Measurements from ENCODE around the gene CALY.

DNA sequence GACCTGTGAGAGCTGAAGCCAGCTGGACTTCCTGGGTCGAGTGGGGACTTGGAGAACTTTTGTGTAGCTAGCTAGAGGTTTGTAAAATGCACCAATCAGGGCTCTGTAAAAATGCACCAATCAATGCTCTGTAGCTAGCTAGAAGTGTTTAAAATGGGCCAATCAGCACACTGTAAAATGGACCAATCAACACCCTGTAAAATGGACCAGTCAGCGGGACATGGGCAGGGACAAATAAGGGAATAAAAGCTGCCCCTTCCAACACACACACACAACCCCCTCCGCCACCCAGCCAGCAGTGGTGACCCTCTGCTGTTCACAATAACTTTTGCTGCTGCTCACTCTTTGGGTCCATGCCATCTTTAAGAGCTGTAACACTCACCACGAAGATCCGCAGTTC, 20.8 kb downstream of the CALY start:
- TF ChIP-seq, protein P1, sequence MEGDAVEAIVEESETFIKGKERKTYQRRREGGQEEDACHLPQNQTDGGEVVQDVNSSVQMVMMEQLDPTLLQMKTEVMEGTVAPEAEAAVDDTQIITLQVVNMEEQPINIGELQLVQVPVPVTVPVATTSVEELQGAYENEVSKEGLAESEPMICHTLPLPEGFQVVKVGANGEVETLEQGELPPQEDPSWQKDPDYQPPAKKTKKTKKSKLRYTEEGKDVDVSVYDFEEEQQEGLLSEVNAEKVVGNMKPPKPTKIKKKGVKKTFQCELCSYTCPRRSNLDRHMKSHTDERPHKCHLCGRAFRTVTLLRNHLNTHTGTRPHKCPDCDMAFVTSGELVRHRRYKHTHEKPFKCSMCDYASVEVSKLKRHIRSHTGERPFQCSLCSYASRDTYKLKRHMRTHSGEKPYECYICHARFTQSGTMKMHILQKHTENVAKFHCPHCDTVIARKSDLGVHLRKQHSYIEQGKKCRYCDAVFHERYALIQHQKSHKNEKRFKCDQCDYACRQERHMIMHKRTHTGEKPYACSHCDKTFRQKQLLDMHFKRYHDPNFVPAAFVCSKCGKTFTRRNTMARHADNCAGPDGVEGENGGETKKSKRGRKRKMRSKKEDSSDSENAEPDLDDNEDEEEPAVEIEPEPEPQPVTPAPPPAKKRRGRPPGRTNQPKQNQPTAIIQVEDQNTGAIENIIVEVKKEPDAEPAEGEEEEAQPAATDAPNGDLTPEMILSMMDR (conservative IDR thresholded peaks at IDR 0.05 in 1 of 2, IDR thresholded peaks at IDR 0.05 in 1 of 2; ENCODE audit: extremely low read depth in 1 of 2, insufficient read depth in 1 of 2, low read depth in 1 of 2, low read length in 2 of 2): no peak
- no peak for TF ChIP-seq EZH2 (IDR thresholded peaks at IDR 0.05; ENCODE audit: borderline replicate concordance, low read length)
